Liver (tissue), 9 donors: ENCODE results near the gene SH3GL3. TPM values are rescaled to one million over a fixed set of nuclear protein-coding genes. Genes with fewer than 3 reads are reported as not detected.

Experiments used
- DNase-seq: peaks from one replicate; pipeline ENCODE4 v3.0.0-alpha.2; 2017; ENCODE audit warnings: low spot score
- H3K27ac ChIP-seq, 2 donors: one replicate each; pipeline ENCODE4 v1.7.0; 2013; ENCODE audit warnings: inconsistent platforms in 2 of 2, low read length in 2 of 2, control low read depth in 1 of 2, low read depth in 1 of 2, mild to moderate bottlenecking in 1 of 2
- H3K27me3 ChIP-seq, 4 donors: one replicate each; pipeline versions ENCODE4 v1.6.1 to v1.7.0; 2013; ENCODE audit warnings: low read length in 3 of 4, inconsistent platforms in 1 of 4, mild to moderate bottlenecking in 1 of 4, moderate library complexity in 1 of 4; ENCODE audit not compliant: control insufficient read depth in 4 of 4, insufficient read depth in 4 of 4
- H3K36me3 ChIP-seq, 4 donors: one replicate each; pipeline versions ENCODE4 v1.6.1 to v1.7.0; 2013; ENCODE audit warnings: low read length in 3 of 4, mild to moderate bottlenecking in 3 of 4, low read depth in 1 of 4, moderate library complexity in 1 of 4; ENCODE audit not compliant: control insufficient read depth in 4 of 4, insufficient read depth in 3 of 4
- H3K4me1 ChIP-seq, 4 donors: one replicate each; pipeline versions ENCODE4 v1.6.1 to v1.7.0; 2013; ENCODE audit warnings: low read length in 3 of 4, mild to moderate bottlenecking in 3 of 4, moderate library complexity in 1 of 4; ENCODE audit not compliant: control insufficient read depth in 4 of 4, insufficient read depth in 4 of 4
- H3K4me3 ChIP-seq, 3 donors: one replicate each; pipeline versions ENCODE4 v1.6.1 to v1.7.0; 2013; ENCODE audit warnings: low read length in 3 of 3, control low read depth in 1 of 3, low read depth in 1 of 3, mild to moderate bottlenecking in 1 of 3
- H3K9ac ChIP-seq, 2 donors: one replicate each; pipeline ENCODE4 v1.7.0; 2013; ENCODE audit warnings: low read length in 2 of 2, mild to moderate bottlenecking in 2 of 2, moderate library complexity in 2 of 2, control low read depth in 1 of 2, low read depth in 1 of 2
- H3K9me3 ChIP-seq, 4 donors: one replicate each; pipeline versions ENCODE4 v1.6.1 to v1.7.0; 2013; ENCODE audit warnings: low read length in 3 of 4; ENCODE audit not compliant: control insufficient read depth in 4 of 4
- CTCF ChIP-seq: fragments of 150-350 bp; IDR thresholded peaks from 2 replicates; pipeline ENCODE4 v1.5.1; 2017; ENCODE audit warnings: improper control_type of control experiment, low read depth, low read length; ENCODE audit not compliant: missing input control
- FOXA1 ChIP-seq: IDR thresholded peaks from 2 replicates; pipeline ENCODE4 v1.6.1; 2016; ENCODE audit warnings: antibody characterized with exemption
- GABPA ChIP-seq, 2 donors: IDR thresholded peaks in 1 of 2; conservative IDR thresholded peaks in 1 of 2; 2 replicates each; pipeline ENCODE4 v1.6.1; 2016; ENCODE audit warnings: antibody characterized with exemption in 2 of 2, mild to moderate bottlenecking in 1 of 2, moderate library complexity in 1 of 2
- HNF4G ChIP-seq: IDR thresholded peaks from 2 replicates; pipeline ENCODE4 v1.6.1; 2016; ENCODE audit warnings: antibody characterized with exemption
- JUND ChIP-seq, 2 donors: IDR thresholded peaks; 2 replicates each; pipeline ENCODE4 v1.6.1; 2016; ENCODE audit warnings: antibody characterized with exemption in 2 of 2
- MAX ChIP-seq: IDR thresholded peaks from 2 replicates; pipeline ENCODE4 v1.6.1; 2016; ENCODE audit warnings: antibody characterized with exemption
- NR2F2 ChIP-seq: IDR thresholded peaks from 2 replicates; pipeline ENCODE4 v1.6.1; 2016; ENCODE audit warnings: antibody characterized with exemption
- RAD21 ChIP-seq, 2 donors: IDR thresholded peaks; 2 replicates each; pipeline ENCODE4 v1.6.1; 2016; ENCODE audit warnings: antibody characterized with exemption in 2 of 2, mild to moderate bottlenecking in 2 of 2
- REST ChIP-seq: IDR thresholded peaks from 2 replicates; pipeline ENCODE4 v1.6.1; 2016; ENCODE audit warnings: antibody characterized with exemption, mild to moderate bottlenecking
- RXRA ChIP-seq, 2 donors: IDR thresholded peaks; 2 replicates each; pipeline ENCODE4 v1.6.1; 2017 to 2018; ENCODE audit warnings: antibody characterized with exemption in 2 of 2, mild to moderate bottlenecking in 1 of 2
- SP1 ChIP-seq: IDR thresholded peaks from 2 replicates; pipeline ENCODE4 v1.6.1; 2018; ENCODE audit warnings: antibody characterized with exemption, mild to moderate bottlenecking
- YY1 ChIP-seq: IDR thresholded peaks from 2 replicates; pipeline ENCODE4 v1.6.1; 2016; ENCODE audit warnings: antibody characterized with exemption, mild to moderate bottlenecking
- ZBTB33 ChIP-seq: IDR thresholded peaks from 2 replicates; pipeline ENCODE4 v1.6.1; 2016; ENCODE audit warnings: antibody characterized with exemption
- WGBS: extraction: QIAGEN DNeasy Blood & Tissue Kit; methylation state at CpG from one replicate; pipeline ENCODE4 v1.1.7; 2013; 5-methylcytosine and 5-hydroxymethylcytosine counted together
- polyA plus RNA-seq, 2 donors: library from polyadenylated mRNA; stranded (reverse) in 1 of 2; unstranded in 1 of 2; fragments of 200-250 nt in 1 of 2; fragments of >200 nt in 1 of 2; fragmentation: Nextera tagmentation in 1 of 2; extraction: Ambion mirVana in 1 of 2; gene quantifications; one replicate each; pipeline versions ENCODE4 v1.2.1 to v1.2.3, GENCODE V29; 2013 to 2015
- total RNA-seq, 2 donors: library from RNA; depleted of rRNA; stranded (reverse); fragments of >200 nt; gene quantifications; one replicate each; pipeline ENCODE4 v1.2.3, GENCODE V29; 2014
- donor health status: healthy.
- donor health status: healthy.
- donor health status: healthy.
- donor health status: healthy.
- donor health status: healthy.

The SH3GL3 gene
- total and polyA plus RNA-seq, 4 donors: 0.23 TPM; not detected in 3

- Histone ChIP-seq H3K4me3 (no peak overlapping the region), H3K27ac (no peak overlapping the region), H3K9ac (no peak overlapping the region), H3K9me3 (peaks cover 0 to 7% (median 0%) of the 10 kb centered on the region in 4 donors), H3K36me3 (no peaks in the 10 kb centered on the region), H3K27me3 (peaks cover 0 to 10% (median 1%) of the 10 kb centered on the region in 4 donors), H3K4me1 (no peaks in the 10 kb centered on the region)
- TF ChIP-seq HNF4G (no peak), SP1 (no peak), CTCF (no peak), FOXA1 (no peak), RXRA (IDR thresholded peaks at IDR 0.05) (no peak)
- WGBS: 55% methylated on average over 2 of the region's 2 CpGs
- DNase-seq: no peak
Measured at GRCh38 chr15:83431521-83431920, 15.6 kb upstream of the SH3GL3 start.

GRCh38 chr15:83435202-83435601 is 11.9 kb upstream of the SH3GL3 start:
- Histone ChIP-seq H3K4me1 (no peaks in the 10 kb centered on the region), H3K9me3 (no peaks in the 10 kb centered on the region), H3K36me3 (no peaks in the 10 kb centered on the region), H3K9ac (no peak overlapping the region), H3K27ac (no peak overlapping the region), H3K27me3 (peaks cover 0 to 7% (median 1%) of the 10 kb centered on the region in 4 donors), H3K4me3 (no peak overlapping the region)
- WGBS: 52% methylated on average over 8 of the region's 8 CpGs
- TF ChIP-seq MAX: no peak
- TF ChIP-seq YY1: no peak
- no peak for TF ChIP-seq FOXA1
- no peak for TF ChIP-seq JUND (IDR thresholded peaks at IDR 0.05)
- TF ChIP-seq REST: no peak
- TF ChIP-seq ZBTB33: no peak
- TF ChIP-seq RXRA (IDR thresholded peaks at IDR 0.05): no peak
- DNase-seq: no peak

- Histone ChIP-seq H3K9me3 (no peaks in the 10 kb centered on the region), H3K27ac (no peak overlapping the region), H3K4me1 (no peaks in the 10 kb centered on the region), H3K27me3 (peaks cover 0 to 7% (median 1%) of the 10 kb centered on the region in 4 donors), H3K36me3 (no peaks in the 10 kb centered on the region), H3K4me3 (no peak overlapping the region), H3K9ac (no peak overlapping the region)
- DNase-seq: no peak
- WGBS: 59% methylated on average over 8 of the region's 8 CpGs
- TF ChIP-seq RAD21 (IDR thresholded peaks at IDR 0.05) (no peak), GABPA (IDR thresholded peaks at IDR 0.05 in 1 of 2, conservative IDR thresholded peaks at IDR 0.05 in 1 of 2) (no peak), ZBTB33 (no peak), HNF4G (no peak), NR2F2 (no peak), REST (no peak)
Measured at GRCh38 chr15:83435782-83436181, 11.4 kb upstream of the SH3GL3 start.
